Small intestine (tissue), 7 donors: ENCODE measurements around the gene FBXO3. TPM values are rescaled to one million over a fixed set of nuclear protein-coding genes. Genes with fewer than 3 reads are reported as not detected.

Experiments
- DNase-seq, 2 donors: peaks; one replicate each; pipeline versions ENCODE4 v3.0.0 to v3.0.0-alpha.2; 2013
- FAIRE-seq: peaks from 2 replicates; lab custom pipeline; 2012; peaks lifted over from hg19 to GRCh38; lab: Jason Lieb, UNC
- H3K27ac ChIP-seq, 3 donors: one replicate each; pipeline ENCODE4 v1.5.1; 2013; ENCODE audit warnings: low read length in 2 of 3, mild to moderate bottlenecking in 2 of 3, control low read depth in 1 of 3, inconsistent platforms in 1 of 3, low read depth in 1 of 3, moderate library complexity in 1 of 3
- H3K27me3 ChIP-seq, 3 donors: one replicate each; pipeline ENCODE4 v1.6.1; 2013; ENCODE audit warnings: low read length in 3 of 3, inconsistent platforms in 1 of 3; ENCODE audit not compliant: control insufficient read depth in 3 of 3, insufficient read depth in 3 of 3
- H3K36me3 ChIP-seq, 3 donors: one replicate each; pipeline ENCODE4 v1.6.1; 2013; ENCODE audit warnings: low read length in 3 of 3, inconsistent platforms in 1 of 3, low read depth in 1 of 3, mild to moderate bottlenecking in 1 of 3, moderate library complexity in 1 of 3; ENCODE audit not compliant: control insufficient read depth in 3 of 3, insufficient read depth in 2 of 3
- H3K4me1 ChIP-seq, 3 donors: one replicate each; pipeline ENCODE4 v1.6.1; 2013; ENCODE audit warnings: low read length in 2 of 3, inconsistent platforms in 1 of 3, low read depth in 1 of 3, mild to moderate bottlenecking in 1 of 3, moderate library complexity in 1 of 3; ENCODE audit not compliant: control insufficient read depth in 3 of 3, insufficient read depth in 2 of 3
- H3K4me3 ChIP-seq, 3 donors: one replicate each; pipeline ENCODE4 v1.5.1; 2013; ENCODE audit warnings: low read length in 3 of 3, control low read depth in 1 of 3, inconsistent platforms in 1 of 3, low read depth in 1 of 3, mild to moderate bottlenecking in 1 of 3, moderate library complexity in 1 of 3
- H3K9me3 ChIP-seq, 2 donors: one replicate each; pipeline ENCODE4 v1.6.1; 2013; ENCODE audit warnings: low read depth in 1 of 2, low read length in 1 of 2; ENCODE audit not compliant: control insufficient read depth in 2 of 2, insufficient read depth in 1 of 2
- WGBS, 3 donors: extraction: QIAGEN DNeasy Blood & Tissue Kit; methylation state at CpG; one replicate each; pipeline ENCODE4 v1.1.7; 2013; 5-methylcytosine and 5-hydroxymethylcytosine counted together
- polyA plus RNA-seq, 4 donors: library from polyadenylated mRNA; stranded (reverse) in 3 of 4; unstranded in 1 of 4; fragments of 200-250 nt in 3 of 4; fragments of 120-200 nt in 1 of 4; gene quantifications; one replicate each; pipeline versions ENCODE4 v1.2.1 to v1.2.3, GENCODE V29; 2013
- donor health status: healthy with polysubstance abuse.
- donor health status: control.
- donor health status: control.
- donor health status: Bipolar disorder and iron deficiency.
- donor health status: healthy.

Gene FBXO3
- polyA plus RNA-seq, 4 donors, result 19.5 to 35.5 (median 22.3) TPM

DNA sequence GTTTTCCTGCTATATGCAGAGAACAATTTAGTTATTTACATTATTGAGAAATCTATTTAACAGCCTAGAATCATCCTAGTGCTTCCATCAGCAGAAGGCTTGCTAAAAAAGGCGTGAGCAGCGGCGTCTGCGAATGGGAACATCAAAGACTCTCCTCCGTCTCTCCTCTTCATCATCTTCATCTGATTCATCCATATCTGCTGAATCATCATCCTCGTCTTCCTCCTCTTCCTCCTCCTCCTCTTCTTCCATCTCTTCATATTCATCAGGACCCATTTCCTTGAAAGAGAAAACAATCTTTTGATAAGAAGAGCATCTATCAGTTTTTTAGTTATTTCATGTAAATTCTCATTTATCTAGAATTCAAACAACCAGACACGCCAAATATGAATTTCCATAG is 32.5 kb downstream of the FBXO3 start:
- WGBS, 3 donors, result 84 to 87% (median 86%) methylated on average over 7 of the region's 7 CpGs
- Histone ChIP-seq H3K4me1 (peaks cover 0 to 8% (median 0%) of the 10 kb centered on the region in 3 donors), H3K27ac (no peak overlapping the region), H3K27me3 (no peaks in the 10 kb centered on the region), H3K4me3 (no peak overlapping the region), H3K9me3 (no peaks in the 10 kb centered on the region), H3K36me3 (peaks cover 3 to 7% (median 4%) of the 10 kb centered on the region in 3 donors)
- FAIRE-seq (no peak), DNase-seq (no peak)

DNA sequence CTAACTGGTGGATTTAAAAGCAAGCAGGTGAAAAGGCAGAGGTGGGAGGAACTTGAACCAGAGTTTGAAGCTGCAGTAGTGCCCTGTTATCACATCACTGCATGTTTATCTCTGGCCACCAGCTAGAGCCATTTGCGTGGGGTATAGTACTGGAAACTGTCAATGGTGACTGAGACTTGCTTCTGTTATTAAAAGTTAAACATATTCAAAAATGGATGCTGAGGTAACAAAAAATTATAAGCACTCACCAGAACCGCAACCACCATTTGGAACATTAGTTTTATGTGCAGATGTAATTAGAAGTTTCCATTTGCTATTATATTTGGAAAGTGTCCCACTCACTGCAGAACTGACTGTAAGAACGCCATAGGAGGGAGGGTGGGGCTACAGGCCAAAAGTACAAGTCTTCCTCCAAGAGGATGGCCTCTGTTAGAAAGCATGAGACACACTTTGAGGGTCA is 36.9 kb downstream of the FBXO3 start:
- WGBS, 3 donors, result 23 to 44% (median 33%) methylated on average over 3 of the region's 3 CpGs
- FAIRE-seq (no peak), DNase-seq (no peak)
- Histone ChIP-seq H3K27me3 (no peaks in the 10 kb centered on the region), H3K9me3 (no peaks in the 10 kb centered on the region), H3K36me3 (peaks cover 0 to 2% (median 0%) of the 10 kb centered on the region in 3 donors), H3K4me1 (peaks cover 0 to 29% (median 5%) of the 10 kb centered on the region in 3 donors), H3K4me3 (no peak overlapping the region), H3K27ac (peak overlapping the region in 1 of 3 donors; percentile 95)

DNA sequence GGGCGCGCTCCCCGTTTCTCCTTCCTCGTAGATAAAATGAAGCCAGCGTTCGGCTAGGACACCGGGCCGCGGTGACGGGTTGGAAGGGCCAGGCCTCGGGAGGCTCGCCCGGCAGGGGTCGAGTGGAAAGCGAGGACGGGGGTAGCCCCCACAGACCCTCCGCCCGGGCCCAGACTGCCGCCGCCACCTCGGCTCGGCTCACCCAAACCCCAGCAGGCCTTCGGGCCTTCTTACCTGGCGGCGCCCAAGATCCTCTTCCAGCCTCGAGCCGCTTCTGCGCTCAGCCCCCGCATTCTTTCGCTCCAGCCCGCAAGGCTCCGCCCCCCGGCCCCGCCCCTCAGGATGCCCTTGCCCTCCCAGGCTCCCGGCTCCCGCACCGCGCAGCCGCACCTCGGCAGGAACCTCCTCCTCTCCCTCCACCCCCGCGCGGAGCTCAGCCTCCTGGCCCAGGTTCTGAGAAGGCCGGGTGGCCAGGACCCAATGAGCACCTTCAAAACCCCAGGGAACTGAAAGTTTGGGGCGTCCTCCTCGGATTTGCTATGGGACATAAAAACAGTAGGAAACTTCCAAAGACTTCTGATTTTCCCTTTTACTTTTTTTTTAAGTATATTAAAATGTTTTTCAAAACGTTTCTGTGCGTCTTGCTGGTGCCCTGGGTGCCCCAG is 38.0 kb downstream of the FBXO3 start, which contains the start of gene CD59:
CD59 (minus strand) TSS at position 276 of the 665 bp plus-strand sequence. CDS start 13,978 bp downstream, outside the sequence.
- peak within 1 kb of the TSS; percentile 62 to 100 (median 96) for H3K4me3 ChIP-seq
- no peaks in the 10 kb centered on the region for H3K36me3 ChIP-seq
- H3K9me3 ChIP-seq, result no peaks in the 10 kb centered on the region
- H3K27me3 ChIP-seq, result no peaks in the 10 kb centered on the region
- WGBS, 3 donors, result 1 to 3% (median 1%) methylated on average over 31 to 48 of the region's 48 CpGs
- DNase-seq (peak; percentile 93 to 97), FAIRE-seq (no peak)
- peaks cover 0 to 29% (median 8%) of the 10 kb centered on the region in 3 donors for H3K4me1 ChIP-seq
- H3K27ac ChIP-seq, result peak within 1 kb of the TSS; percentile 42 to 95 (median 84)

DNA sequence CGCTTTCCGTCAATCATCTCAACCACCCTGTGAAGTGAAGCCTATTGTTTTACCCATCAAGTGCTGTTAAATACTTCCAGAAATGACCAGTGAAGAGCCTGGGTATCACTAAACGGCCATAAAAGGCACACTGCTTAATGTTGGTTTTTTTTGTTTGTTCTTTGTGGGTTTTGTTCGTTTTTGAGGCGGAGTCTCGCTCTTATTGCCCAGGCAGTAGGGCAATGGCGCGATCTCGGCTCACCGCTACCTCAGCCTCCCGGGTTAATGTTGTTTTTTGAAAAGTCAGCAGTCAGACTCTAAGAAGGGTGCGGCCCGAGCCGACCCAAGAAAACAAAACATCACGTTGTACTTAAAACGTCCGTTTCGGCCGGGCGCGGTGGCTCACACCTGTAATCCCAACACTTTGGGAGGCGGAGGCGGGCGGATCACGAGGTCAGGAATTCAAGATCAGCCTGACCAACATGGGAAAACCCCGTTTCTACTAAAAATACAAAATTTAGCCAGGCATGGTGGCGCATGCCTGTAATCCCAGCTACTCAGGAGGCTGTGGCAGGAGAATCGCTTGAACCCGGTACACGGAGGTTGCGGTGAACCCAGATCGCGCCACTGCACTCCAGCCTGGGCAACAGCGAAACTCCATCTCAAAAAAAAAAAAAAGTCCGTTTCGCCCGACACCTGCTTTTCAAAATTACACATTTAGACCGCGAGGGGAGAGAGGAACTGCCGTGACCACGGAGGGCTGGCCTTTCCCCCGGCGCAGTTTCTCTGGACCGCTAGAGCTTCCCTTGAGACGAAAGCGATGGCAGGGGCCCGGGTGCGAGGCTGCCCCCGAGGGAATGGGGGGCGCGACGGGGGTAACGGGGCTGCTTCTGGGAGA is 38.8 kb downstream of the FBXO3 start:
- WGBS, 3 donors, result 1% methylated on average over 49 to 53 of the region's 53 CpGs
- DNase-seq (peak; percentile 42 to 60), FAIRE-seq (no peak)
- Histone ChIP-seq H3K9me3 (no peaks in the 10 kb centered on the region), H3K36me3 (no peaks in the 10 kb centered on the region), H3K4me1 (peaks cover 0 to 29% (median 8%) of the 10 kb centered on the region in 3 donors), H3K27ac (peak overlapping the region; percentile 42 to 95 (median 84)), H3K27me3 (no peaks in the 10 kb centered on the region), H3K4me3 (peak overlapping the region; percentile 62 to 100 (median 96))

DNA sequence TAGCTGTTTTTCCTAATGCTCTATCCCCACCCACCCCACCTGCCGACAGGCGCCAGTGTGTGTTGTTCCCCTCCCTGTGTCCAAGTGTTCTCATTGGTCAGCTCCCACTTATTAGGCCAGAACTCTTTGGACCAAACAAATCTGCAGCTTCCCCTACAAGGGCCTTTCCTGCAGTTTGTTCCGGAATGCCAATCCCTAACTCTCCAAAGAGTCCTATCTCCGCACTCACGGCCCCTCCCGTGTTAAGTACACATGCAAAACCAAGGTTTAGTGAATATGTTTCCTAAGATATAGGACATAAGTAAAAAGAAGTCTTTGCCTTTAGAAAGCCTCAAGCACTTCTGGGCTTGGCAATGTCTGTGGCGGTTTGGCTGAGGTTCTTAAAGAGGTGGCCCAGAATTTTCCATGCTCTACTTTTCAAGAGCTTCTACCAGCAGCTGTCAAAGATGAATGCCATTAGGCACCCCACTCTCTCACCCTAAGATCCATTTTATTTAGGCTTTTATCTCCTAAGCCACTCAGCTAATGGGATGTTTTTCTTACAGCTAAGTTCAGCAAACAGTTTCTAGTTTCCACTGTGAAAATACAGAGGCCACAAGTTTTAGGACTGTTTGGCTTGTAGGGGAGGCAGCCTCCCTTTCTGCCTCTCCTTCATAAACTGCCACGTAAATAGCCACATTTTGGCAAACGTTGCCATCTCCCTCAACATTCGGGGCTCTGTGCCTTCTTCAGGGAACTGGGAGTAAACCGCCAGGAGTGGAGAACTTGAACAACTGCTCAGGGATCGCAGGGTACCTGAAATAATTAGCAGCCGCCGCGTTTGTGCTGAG is 39.7 kb downstream of the FBXO3 start:
- FAIRE-seq, result no peak
- Histone ChIP-seq H3K4me3 (peak overlapping the region; percentile 62 to 100 (median 96)), H3K27me3 (no peaks in the 10 kb centered on the region), H3K4me1 (peaks cover 0 to 29% (median 10%) of the 10 kb centered on the region in 3 donors), H3K27ac (peak overlapping the region in 2 of 3 donors; percentile 84 to 95), H3K36me3 (peaks cover 0 to 3% (median 0%) of the 10 kb centered on the region in 3 donors), H3K9me3 (no peaks in the 10 kb centered on the region)
- WGBS, 3 donors, result 7 to 19% (median 13%) methylated on average over 15 of the region's 15 CpGs
- peak; percentile 37 for DNase-seq

DNA sequence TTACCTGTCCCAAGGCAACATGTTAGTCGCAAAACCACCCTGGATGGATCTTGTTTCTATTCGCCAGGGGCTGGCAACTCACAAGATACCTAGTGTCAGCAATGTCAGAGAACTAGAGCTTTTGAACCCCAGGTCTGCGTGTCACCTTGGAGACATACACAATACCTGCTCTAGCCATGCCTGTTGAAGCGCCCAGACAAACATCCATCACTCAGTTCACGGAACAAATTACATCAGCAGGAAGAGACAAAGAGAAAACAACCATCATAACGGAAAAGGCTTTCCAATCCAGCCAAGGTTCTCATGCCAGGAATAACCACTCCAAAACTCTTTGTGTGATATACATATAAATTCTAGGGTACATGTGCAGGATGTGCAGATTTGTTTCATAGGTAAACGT is 40.3 kb downstream of the FBXO3 start:
- FAIRE-seq (no peak), DNase-seq (no peak)
- H3K4me1 ChIP-seq, result peaks cover 0 to 29% (median 10%) of the 10 kb centered on the region in 3 donors
- peak overlapping the region in 1 of 3 donors; percentile 95 for H3K27ac ChIP-seq
- H3K36me3 ChIP-seq, result peaks cover 0 to 3% (median 0%) of the 10 kb centered on the region in 3 donors
- no peak overlapping the region for H3K4me3 ChIP-seq
- H3K9me3 ChIP-seq, result no peaks in the 10 kb centered on the region
- H3K27me3 ChIP-seq, result no peaks in the 10 kb centered on the region
- WGBS, 3 donors, result 70 to 78% (median 76%) methylated on average over 7 of the region's 7 CpGs

DNA sequence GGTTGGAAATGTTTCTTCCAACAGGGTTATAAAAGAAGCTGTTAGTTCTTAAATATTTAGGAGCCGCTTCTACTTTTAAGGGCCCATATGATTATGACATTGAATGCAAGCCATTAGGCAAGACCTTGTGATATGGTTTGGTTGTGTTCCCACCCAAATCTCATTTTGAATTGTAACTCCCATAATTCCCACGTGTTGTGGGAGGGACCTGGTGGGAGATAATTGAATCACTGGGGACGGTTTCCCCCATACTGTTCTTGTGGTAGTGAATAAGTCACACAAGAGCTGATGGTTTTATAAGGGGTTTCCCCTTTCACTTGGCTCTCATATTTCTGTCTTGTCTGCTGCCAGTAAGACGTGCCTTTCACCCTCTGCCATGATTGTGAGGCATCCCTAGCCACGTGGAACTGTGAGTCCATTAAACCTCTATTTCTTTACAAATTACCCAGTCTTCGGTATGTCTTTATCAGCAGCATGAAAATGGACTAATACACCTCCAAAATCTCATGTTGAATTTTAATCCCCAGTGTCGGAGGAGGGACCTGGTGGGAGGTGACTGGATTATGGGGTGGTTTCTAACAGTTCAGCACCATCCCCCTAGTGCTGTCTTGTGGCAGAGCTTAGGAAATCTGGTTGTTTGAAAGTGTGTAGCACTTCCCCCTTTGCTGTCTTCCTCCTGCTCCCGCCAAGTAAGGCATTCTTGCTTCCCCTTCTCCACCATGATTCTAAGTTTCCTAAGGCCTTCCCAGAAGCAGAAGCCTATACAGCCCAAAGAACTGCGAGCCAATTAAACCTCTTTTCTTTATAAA is 42.4 kb downstream of the FBXO3 start:
- Histone ChIP-seq H3K4me1 (peaks cover 0 to 22% (median 10%) of the 10 kb centered on the region in 3 donors), H3K27me3 (no peaks in the 10 kb centered on the region), H3K4me3 (no peak overlapping the region), H3K27ac (peak overlapping the region in 1 of 3 donors; percentile 36), H3K9me3 (no peaks in the 10 kb centered on the region), H3K36me3 (peaks cover 0 to 3% (median 0%) of the 10 kb centered on the region in 3 donors)
- FAIRE-seq (no peak), DNase-seq (no peak)
- 67 to 83% (median 71%) methylated on average over 9 of the region's 9 CpGs for WGBS, 3 donors
